ENCODE results near the gene MBD4.

The MBD4 gene

DNA sequence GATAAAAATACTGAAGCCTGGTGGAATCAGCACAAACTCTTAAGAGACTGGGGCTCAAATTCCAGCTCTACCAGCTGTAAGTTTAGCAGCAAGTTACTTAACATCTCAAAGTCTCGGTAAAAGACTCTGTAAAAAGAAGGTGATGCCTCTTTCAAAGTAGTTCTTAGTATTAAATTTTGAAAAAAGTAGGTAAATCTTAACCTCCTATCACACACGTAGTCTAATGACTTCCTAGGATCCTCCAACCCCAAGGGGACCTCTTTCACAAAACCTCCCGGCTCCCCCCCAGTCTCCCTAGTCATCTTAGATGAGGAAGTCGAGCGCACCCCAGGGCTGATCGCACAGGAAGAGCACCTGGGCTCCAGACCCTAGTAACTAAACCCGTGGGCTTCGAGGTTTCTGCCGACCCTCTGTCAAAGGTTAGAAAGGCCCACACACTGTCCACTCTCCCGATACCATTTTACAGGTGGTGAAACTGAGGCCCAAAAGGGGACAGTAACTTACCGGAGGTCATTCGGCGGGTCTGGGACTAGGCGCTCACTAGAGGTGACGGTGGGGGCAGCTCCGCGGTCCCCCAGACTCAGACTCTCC, 427 bp downstream of the MBD4 start:
- in situ Hi-C loops (cut with HindIII; ENCODE audit: low pct_ligation_motif_present, low pct_unique_long_range_greater_than_20kb, low sequenced_read_pairs): no loop called here
- DNase-seq: peak; percentile 14

DNA sequence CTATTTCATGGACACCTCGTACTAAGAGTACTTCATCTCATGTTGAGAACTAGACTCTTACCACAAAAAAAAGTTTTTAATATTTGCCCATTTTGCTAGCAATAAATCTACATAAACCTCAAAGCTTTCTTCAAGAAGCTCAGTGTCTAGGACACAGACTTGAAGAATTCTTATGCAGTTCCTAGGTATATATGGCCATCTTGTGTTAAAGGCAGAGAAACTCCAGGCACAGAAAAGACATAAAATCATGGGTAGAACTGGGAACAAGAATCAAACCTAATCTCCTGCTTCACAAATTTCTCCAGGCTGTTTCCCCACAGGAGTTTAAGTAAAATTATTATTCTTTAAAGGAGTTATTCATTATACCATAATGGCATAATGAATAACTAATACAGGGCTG, 4.4 kb downstream of the MBD4 start:
- in situ Hi-C loops (cut with HindIII; ENCODE audit: low pct_ligation_motif_present, low pct_unique_long_range_greater_than_20kb, low sequenced_read_pairs): no loop called here
- no peak for DNase-seq

DNA sequence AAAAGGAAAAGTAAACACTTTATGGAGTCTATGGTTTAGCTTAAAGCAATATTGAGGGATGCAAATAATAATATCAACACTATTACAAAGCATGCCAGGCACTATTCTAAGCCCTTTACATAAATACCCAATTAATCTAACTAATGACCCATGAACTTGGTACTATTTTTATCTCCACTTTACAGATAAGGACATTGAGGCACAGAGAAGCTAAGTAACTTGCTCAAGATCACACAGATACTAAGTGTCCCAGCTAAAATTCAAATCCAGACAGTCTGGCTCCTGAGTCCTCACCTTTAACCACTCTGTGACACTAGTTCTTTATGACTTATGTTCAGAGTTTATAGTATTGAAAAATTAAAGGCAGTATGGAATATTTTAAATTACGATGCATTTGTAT, 5.6 kb downstream of the MBD4 start:
- DNase-seq: no peak
- in situ Hi-C loops (cut with HindIII; ENCODE audit: low pct_ligation_motif_present, low pct_unique_long_range_greater_than_20kb, low sequenced_read_pairs): no loop called here

DNA sequence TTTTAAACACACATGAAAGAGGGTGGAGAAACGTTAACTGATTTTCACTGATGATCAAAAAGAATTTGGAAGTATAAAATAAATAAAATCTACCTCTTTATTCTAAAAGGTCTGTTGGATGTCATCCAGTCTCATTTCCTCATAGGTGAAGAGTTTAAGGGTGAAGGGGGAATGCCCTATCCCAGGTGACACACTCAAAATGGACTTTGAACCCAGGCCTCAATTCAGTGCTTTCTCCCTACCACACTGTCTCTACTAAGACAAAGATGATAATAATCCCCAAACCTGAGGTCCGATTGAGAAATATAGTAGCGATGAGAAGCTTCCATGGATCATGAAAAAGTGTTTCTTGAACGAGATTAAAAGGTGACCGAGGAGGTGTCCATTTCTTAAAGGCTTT, 6.2 kb downstream of the MBD4 start:
- in situ Hi-C loops (cut with HindIII; ENCODE audit: low pct_ligation_motif_present, low pct_unique_long_range_greater_than_20kb, low sequenced_read_pairs): no loop called here

DNA sequence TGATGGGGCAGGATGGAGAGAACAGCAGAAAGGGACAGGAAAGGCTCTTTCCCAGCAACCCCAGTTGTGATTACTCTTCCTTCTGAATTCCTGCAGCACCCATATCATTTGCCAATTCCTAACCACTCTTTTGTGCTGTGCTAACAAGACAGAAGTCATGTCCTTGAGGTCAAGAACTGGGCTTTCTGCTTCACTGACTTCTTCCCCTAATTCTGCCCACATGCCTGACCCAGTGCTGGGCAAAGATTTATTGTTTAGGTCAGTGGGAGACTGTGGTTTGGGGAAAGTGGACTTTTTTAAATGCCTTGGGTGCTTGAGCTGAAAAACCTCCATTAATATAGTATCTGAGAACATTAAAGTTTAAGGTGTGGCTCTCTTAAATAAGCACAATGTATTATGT, 7.1 kb downstream of the MBD4 start:
- in situ Hi-C loops (cut with HindIII; ENCODE audit: low pct_ligation_motif_present, low pct_unique_long_range_greater_than_20kb, low sequenced_read_pairs): no loop called here
- DNase-seq: peak; percentile 58

More for the DNA sequence above, 6.2 kb downstream of the MBD4 start:
- DNase-seq: no peak

DNA sequence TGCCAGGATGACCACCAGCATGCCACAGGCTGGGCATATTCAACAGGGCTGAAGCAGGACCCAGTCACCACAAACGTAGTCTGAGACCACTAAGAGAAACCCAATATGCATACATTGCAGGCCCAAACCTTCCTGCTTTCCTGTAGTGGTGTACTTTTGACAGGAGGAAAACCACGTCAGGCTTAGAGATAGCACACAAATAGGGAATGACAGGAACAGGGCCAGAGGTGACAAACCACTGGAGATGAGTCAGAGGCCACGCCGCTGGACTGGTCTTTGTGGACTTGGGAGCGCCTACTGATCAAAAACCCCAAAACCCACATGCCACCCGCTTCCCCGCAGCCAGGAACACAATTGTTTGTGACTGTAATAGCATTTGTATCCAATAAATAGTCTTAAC, 7.7 kb downstream of the MBD4 start:
- in situ Hi-C loops (cut with HindIII; ENCODE audit: low pct_ligation_motif_present, low pct_unique_long_range_greater_than_20kb, low sequenced_read_pairs): no loop called here

DNA sequence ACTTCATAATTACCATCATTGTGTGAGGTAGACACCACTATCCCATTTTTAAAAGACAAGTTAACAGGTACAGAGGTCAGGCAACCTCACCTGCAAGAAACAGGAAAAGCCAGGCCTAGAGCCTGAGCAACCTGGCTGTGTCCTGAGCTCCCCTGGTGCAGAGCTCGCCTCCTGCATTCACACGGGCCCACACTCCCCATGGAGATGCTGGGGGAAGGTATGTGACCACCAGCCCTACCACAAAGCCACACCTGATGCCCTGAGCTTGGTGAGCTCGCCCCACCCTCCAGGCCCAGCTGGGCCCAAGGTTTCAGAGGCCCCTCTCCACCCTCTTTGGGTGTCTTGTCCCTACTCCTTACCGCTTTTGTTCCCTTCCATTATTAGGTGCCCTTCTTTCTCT, 10.1 kb downstream of the MBD4 start:
- DNase-seq: no peak
- in situ Hi-C loops (cut with HindIII; ENCODE audit: low pct_ligation_motif_present, low pct_unique_long_range_greater_than_20kb, low sequenced_read_pairs): no loop called here

More for the DNA sequence above, 7.7 kb downstream of the MBD4 start:
- DNase-seq: no peak

DNA sequence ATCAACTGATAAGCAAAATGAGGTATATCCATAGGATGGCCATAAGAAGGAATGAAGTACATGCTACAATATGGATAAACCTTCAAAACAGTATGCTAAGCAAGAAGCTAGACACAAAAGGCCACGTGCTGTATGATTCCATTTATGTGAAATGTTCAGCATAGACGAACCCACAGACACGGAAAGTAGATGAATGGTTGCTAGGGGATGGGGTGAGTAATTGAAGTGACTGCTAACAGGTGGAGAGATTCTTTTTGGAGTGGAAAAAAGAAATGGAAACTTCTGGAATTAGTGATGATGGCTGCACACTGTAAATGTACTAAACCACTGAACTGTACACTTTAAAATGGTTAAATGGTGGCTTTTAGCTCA, 10.7 kb downstream of the MBD4 start:
- no peak for DNase-seq

DNA sequence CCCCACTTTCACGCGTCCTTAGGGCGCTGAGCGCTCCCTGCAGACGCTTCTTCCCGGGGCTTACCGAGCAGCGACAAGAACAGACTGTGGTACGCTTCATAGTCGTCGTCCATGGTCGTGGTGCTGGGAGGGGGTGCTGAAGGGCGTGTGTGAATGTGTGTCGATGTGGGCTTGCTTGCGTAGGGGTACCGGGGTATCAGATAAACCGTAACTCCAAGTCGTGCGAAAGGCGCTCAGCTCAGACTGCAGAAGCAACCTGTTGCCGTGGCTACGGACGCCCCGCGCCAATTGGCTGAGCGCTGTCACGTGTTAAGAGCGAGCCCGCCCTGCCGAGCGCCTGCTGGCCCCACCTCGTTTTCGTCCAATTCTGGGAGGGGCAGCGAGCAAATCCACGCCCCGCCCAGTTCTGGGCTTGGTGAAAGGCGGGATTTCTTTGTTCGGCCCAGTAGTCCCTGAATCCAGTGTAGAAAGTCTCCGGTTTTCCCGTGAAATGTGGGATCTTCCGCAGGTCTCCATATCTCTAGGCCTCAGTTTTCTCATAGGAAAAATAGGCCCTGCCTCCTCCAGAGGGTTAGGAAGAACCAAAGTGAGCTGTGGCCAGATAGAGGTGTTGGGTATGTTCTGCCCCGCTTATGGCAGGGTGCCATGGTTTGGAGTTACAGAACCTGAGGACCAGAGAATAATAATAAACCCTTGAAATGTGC, 11.2 kb downstream of the MBD4 start, which contains the start of gene EFCAB12:
Gene EFCAB12, minus strand, starts transcription at position 261 of the 704 bp plus-strand sequence. Its CDS starts 148 bp downstream, at position 113.
- in situ Hi-C loops (cut with HindIII; ENCODE audit: low pct_ligation_motif_present, low pct_unique_long_range_greater_than_20kb, low sequenced_read_pairs): no loop called here
- peak; percentile 90 for DNase-seq

More for the DNA sequence above, 10.7 kb downstream of the MBD4 start:
- in situ Hi-C loops (cut with HindIII; ENCODE audit: low pct_ligation_motif_present, low pct_unique_long_range_greater_than_20kb, low sequenced_read_pairs): no loop called here

DNA sequence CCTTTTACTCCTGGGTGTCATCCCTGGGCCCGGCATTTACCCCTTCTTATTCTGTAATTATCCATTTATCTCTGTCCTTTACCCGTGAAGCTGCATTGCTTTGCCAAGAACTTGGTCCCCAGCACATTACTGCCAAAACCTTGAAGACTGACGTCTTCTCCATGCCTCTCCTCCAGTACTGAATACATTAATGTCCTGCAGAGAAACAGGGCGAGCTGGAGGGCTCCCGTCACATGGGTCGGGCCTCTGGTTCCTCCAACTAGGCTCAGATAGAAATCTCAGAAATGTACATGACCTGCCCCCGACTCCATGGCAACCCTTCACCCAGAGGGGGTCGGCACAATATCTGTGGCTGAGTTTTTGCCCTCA, 11.8 kb downstream of the MBD4 start:
- no peak for DNase-seq
- in situ Hi-C loops (cut with HindIII; ENCODE audit: low pct_ligation_motif_present, low pct_unique_long_range_greater_than_20kb, low sequenced_read_pairs): no loop called here

DNA sequence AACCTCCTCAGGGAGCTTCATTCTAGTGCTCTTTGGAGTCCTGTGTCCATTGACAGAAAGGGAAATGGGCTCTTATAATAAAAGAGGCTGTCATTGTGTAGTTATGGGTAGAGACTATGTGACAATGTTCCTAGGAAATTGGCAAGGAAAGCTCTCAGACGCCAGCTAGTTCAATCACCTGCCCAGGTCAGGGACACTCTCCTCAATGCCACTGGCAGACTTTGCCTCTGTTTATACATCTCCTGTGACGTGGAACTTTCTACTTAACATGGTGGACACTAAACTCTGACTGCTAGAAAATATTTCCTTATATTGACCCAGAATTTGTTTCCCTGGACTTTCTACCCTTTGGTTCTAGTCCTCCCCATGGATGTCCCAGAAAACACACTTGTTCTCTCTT, 14.1 kb downstream of the MBD4 start:
- no peak for DNase-seq
- in situ Hi-C loops (cut with HindIII; ENCODE audit: low pct_ligation_motif_present, low pct_unique_long_range_greater_than_20kb, low sequenced_read_pairs): no loop called here

DNA sequence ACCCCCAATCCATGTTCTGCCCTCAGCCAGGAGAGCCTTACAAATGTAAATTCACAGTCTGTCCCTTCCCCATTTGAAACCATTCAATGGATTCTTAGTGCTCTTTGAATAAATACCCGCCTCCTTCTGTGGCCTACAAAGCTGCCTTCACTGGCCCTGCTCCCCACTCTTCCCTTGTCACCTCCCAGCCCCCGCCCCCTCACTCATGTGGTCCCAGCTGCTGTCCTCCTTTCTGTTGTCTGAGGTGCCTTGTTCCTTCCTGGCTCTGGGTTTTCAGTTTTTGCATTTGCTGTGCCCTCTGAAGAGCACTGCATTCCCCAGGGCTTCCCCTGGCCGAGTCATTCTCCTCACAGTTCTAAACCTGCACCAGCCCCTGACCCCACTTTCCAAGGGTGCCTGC, 14.5 kb downstream of the MBD4 start:
- no peak for DNase-seq
- in situ Hi-C loops (cut with HindIII; ENCODE audit: low pct_ligation_motif_present, low pct_unique_long_range_greater_than_20kb, low sequenced_read_pairs): no loop called here

DNA sequence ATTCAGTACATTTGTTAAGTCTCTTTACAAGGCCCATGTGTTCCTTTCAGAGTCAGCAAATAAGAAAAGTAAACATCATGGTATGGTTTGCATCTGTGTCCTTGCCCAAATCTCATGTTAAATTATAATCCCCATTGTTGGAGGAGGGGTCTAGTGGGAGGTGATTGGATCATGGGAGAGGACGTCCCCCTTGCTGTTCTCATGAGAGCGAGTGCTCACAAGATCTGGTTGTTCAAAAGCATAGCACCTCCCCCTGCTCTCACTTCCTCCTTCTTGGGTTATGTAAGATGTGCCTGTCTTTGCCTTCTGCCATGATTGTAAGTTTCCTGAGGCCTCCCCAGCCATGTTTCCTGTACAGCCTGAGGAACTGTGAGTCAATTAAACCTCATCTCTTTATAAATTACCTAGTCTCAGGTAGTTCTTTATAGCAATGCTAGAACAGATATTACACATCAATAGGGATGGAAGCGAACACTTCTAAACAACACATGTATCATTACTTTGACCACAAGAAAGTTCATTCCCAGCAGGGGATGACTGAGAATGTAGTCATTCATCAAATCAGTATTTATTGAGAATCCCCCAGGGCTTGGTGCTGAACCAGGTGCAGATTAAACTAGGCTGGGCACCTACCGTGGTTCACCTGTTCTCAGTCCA, 15.4 kb downstream of the MBD4 start:
- in situ Hi-C loops (cut with HindIII; ENCODE audit: low pct_ligation_motif_present, low pct_unique_long_range_greater_than_20kb, low sequenced_read_pairs): no loop called here
- no peak for DNase-seq

DNA sequence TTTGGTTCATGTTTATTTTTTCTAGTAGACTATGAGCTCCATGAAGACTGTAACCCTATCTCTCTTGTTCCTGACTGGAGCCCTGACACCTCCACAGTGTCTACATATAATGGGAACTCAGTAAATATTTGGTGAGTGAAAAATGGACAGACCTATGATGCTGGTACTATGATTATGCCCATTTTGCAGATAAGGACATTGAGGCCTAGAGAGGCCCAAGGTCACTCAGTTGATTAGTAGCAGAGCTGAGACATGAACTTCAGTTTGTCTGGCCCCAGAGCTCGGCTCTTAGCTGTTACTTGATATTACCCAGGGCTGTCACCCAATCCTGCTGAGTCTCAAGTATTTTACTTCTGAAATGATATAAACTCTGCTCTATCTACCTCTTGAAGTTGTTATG, 16.9 kb downstream of the MBD4 start:
- DNase-seq: no peak
- in situ Hi-C loops (cut with HindIII; ENCODE audit: low pct_ligation_motif_present, low pct_unique_long_range_greater_than_20kb, low sequenced_read_pairs): no loop called here

DNA sequence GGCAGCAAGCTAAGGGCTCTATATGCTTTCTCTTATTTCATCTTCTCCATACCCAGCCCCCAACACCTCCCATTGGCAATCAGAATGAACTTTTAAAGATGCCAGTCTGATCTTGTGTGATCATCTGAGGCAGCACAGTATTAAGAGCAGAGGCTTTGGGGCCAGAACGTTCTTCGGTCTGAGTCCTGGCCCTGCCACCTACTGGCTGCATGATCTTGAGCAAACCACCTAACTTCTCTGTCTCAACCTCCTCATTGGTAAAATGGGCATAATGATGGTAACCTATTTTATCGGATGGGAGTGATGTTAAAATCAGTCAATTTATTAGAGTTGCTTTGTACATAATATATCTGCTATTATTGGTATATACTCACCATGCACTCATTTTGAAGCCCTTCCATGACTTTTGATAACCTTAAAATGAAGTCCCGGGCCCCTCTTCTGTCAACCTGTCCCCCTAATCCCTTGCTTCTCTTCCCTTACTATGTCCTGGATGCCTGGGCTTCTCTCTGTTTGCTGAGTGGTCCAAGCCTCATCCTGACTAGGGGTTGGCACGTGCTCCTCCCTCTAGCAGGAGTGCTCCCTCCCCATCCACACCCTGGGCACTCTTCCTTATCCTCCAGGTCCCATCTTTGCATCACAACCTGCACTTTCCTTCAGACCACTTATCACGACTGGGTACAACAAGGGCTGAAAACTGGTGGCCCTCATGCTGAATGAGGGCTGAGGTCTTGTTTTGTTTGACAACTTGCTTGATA, 17.6 kb downstream of the MBD4 start:
- no peak for DNase-seq
- in situ Hi-C loops (cut with HindIII; ENCODE audit: low pct_ligation_motif_present, low pct_unique_long_range_greater_than_20kb, low sequenced_read_pairs): no loop called here

DNA sequence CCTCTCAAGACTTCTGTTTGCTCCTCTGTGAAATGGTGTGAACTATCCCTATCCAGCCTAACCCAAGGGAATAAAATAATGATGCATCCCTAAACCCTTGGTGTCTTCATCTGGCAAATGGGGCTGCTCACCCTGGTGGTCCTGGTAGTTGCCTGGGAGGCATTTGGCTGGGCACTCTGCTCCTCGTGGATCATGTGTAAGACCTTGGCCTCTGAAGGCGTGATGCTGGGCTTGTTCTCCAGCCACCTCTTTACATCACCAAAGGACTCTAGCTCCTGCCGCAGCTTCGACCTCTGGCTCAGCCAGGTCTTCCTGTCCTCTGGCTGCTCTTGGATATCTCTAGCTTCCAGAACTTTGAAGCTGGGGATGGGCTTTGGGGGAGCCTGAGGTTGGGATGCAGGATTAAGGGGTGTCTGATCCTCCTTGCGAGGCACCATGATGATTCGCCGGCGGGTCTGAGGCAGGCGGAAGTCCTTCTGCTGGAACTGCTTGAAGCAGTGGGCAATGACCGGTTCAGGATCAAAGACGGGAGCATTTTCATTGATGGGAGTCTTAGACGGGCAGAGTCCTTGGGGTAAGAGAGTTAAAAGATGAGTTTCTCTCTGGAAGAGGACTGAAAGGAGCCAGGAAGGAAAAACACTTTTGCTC, 18.4 kb downstream of the MBD4 start:
- no peak for DNase-seq
- in situ Hi-C loops (cut with HindIII; ENCODE audit: low pct_ligation_motif_present, low pct_unique_long_range_greater_than_20kb, low sequenced_read_pairs): no loop called here

DNA sequence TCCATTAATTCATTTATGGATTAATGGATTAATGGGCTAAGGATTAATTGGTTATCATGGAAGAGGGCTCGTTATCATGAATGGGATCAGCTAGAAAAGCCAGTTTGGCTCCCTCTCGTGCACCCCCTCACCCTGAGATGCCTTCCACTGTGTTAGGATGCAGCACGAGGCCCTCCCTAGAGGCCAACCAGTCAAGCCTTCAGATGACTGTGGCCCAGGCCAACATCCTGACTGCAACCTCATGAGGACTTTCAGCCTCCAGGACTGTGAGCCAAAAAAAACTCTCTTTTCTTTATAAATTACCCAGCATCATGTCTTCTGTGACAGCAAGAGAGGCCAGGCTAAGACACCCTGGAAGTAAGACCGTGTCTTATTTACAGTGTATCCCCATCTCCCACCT, 20.3 kb downstream of the MBD4 start:
- in situ Hi-C loops (cut with HindIII; ENCODE audit: low pct_ligation_motif_present, low pct_unique_long_range_greater_than_20kb, low sequenced_read_pairs): no loop called here
- DNase-seq: no peak

DNA sequence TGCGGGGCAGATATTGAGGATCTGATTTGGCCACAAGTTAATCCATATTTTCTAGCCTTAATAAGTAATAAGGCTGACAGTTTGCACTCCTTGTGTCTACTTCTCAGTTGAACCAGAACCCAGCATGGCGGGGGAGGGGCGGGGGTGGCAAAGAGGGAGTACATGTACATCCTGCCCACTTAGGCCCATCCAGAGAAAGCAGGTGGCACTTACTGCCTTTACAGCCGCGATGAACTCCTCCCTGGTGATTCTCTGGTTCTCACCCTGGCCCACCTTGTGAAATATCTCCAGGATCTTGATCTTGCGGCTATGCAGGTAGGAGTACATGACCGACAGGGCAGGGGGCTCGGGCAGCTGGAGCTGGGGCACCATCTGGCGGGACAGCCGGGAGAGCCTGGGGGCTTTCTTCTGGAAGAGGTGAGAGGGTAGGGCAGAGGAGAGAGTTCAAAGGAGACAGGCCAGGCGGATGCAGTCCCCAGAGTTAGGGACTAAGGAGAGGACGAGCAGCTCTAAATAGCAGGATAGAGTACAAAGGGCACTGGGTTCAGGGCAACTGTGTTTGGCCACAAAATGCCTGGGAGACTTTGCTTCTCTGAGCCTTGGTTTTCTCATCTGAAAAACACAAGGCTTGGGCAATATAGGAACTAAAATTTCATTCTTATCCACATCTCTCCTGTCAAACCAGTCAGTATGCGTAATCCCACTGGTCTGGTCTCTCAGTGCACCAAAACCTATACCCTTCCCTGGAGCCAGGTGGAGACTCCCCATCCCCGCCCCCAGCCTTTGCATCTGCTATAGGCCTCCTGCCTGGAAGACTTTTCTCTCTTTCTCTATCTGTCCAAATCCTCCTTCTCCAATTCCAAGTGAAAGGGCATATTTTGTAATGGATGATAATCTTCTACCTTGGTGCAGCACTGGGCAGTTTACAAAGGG, 21.4 kb downstream of the MBD4 start:
- in situ Hi-C loops (cut with HindIII; ENCODE audit: low pct_ligation_motif_present, low pct_unique_long_range_greater_than_20kb, low sequenced_read_pairs): no loop called here
- DNase-seq: no peak

Data from ACHN (cell line).